Measurements from ENCODE around the gene REXO1.

The REXO1 gene

GRCh38 chr19:1860821-1861598 is 12.7 kb upstream of the REXO1 start:
- no peak for DNase-seq (ENCODE audit: low spot score)

- DNase-seq (ENCODE audit: low spot score): no peak
Measured at GRCh38 chr19:1860042-1860775, 11.9 kb upstream of the REXO1 start.

GRCh38 chr19:1859331-1859781 is 11.1 kb upstream of the REXO1 start:
- no peak for DNase-seq (ENCODE audit: low spot score)

GRCh38 chr19:1858412-1859081 is 10.3 kb upstream of the REXO1 start:
- DNase-seq (ENCODE audit: low spot score): no peak

- no peak for DNase-seq (ENCODE audit: low spot score)
Measured at GRCh38 chr19:1857648-1858326, 9.5 kb upstream of the REXO1 start.

- no peak for DNase-seq (ENCODE audit: low spot score)
Measured at GRCh38 chr19:1856698-1857603, 8.7 kb upstream of the REXO1 start.

GRCh38 chr19:1856345-1856697 is 8.0 kb upstream of the REXO1 start:
- DNase-seq (ENCODE audit: low spot score): no peak

GRCh38 chr19:1855828-1856255 is 7.6 kb upstream of the REXO1 start:
- DNase-seq (ENCODE audit: low spot score): no peak

- DNase-seq (ENCODE audit: low spot score): peak; percentile 76
Measured at GRCh38 chr19:1855040-1855827, 7.0 kb upstream of the REXO1 start.

- no peak for DNase-seq (ENCODE audit: low spot score)
Measured at GRCh38 chr19:1854542-1855039, 6.3 kb upstream of the REXO1 start.

- no peak for DNase-seq (ENCODE audit: low spot score)
Measured at GRCh38 chr19:1854039-1854541, 5.8 kb upstream of the REXO1 start.

GRCh38 chr19:1853295-1854038 is 5.2 kb upstream of the REXO1 start:
- no peak for DNase-seq (ENCODE audit: low spot score)

GRCh38 chr19:1852581-1853128 is 4.4 kb upstream of the REXO1 start:
- DNase-seq (ENCODE audit: low spot score): no peak

GRCh38 chr19:1851654-1852580 is 3.6 kb upstream of the REXO1 start:
- DNase-seq (ENCODE audit: low spot score): no peak

- DNase-seq (ENCODE audit: low spot score): no peak
Measured at GRCh38 chr19:1850809-1851653, 2.7 kb upstream of the REXO1 start.

- DNase-seq (ENCODE audit: low spot score): no peak
Measured at GRCh38 chr19:1849886-1850398, 1.7 kb upstream of the REXO1 start.

- DNase-seq (ENCODE audit: low spot score): no peak
Measured at GRCh38 chr19:1849132-1849474, 820 bp upstream of the REXO1 start.

Data from pons (tissue), 1 donor.